SK-N-SH (cell line): ENCODE measurements around the gene PRKCD. TPM values are rescaled to one million over a fixed set of nuclear protein-coding genes. Genes with fewer than 3 reads are reported as not detected.

Experiments
- CTCF ChIA-PET: fragments of 300-600, 350-600 bp; formaldehyde crosslinking; extraction: SDS; loops from one replicate; lab custom pipeline; 2021; lab: Yijun Ruan, JAX
- POLR2A ChIA-PET: fragments of 350-600 bp; sonication (Branson Sonifier 250); formaldehyde crosslinking; extraction: SDS; loops from one replicate; lab custom pipeline; 2020; ENCODE audit warnings: antibody characterized with exemption, inconsistent platforms; lab: Yijun Ruan, JAX
- DNase-seq: peaks from one replicate; pipeline ENCODE4 v3.0.0; 2012
- H2AFZ ChIP-seq: fragments of 200-600 bp; sonication (generic); 2 replicates; pipeline ENCODE4 v1.8.1; 2016; ENCODE audit warnings: antibody characterized with exemption, mild to moderate bottlenecking, low read depth
- H3F3A ChIP-seq: fragments of 200-600 bp; sonication (generic); replicated peaks from 2 replicates; pipeline ENCODE3; 2016; ENCODE audit warnings: antibody characterized with exemption, mild to moderate bottlenecking; ENCODE audit not compliant: insufficient read depth
- H3K27ac ChIP-seq, 2 experiments: fragments of 200-500 bp in 1 of 2; fragments of 200-600 bp in 1 of 2; sonication (Bioruptor generic) in 1 of 2; sonication (generic), shearing (Covaris generic) in 1 of 2; 2 replicates each; pipeline versions ENCODE4 v1.5.1 to v1.6.1; 2014 to 2016; ENCODE audit warnings: low read depth in 2 of 2, inconsistent platforms in 1 of 2, low read length in 1 of 2, mild to moderate bottlenecking in 1 of 2, mixed read lengths in 1 of 2
- H3K27me3 ChIP-seq: fragments of 200-600 bp; sonication (generic), shearing (Covaris generic); 2 replicates; pipeline ENCODE4 v1.6.1; 2016; ENCODE audit warnings: mixed run types; ENCODE audit not compliant: insufficient read depth
- H3K36me3 ChIP-seq, 2 experiments: fragments of 200-500 bp in 1 of 2; fragments of 200-600 bp in 1 of 2; sonication (Bioruptor generic) in 1 of 2; sonication (generic) in 1 of 2; replicated peaks in 1 of 2; 2 replicates each; pipeline versions ENCODE3 to v1.5.1; 2014 to 2016; ENCODE audit warnings: low read length in 1 of 2, mild to moderate bottlenecking in 1 of 2; ENCODE audit not compliant: insufficient read depth in 2 of 2, control insufficient read depth in 1 of 2
- H3K4me1 ChIP-seq, 2 experiments: fragments of 200-500 bp in 1 of 2; fragments of 200-600 bp in 1 of 2; sonication (Bioruptor generic) in 1 of 2; sonication (generic), shearing (Covaris generic) in 1 of 2; 2 replicates each; pipeline versions ENCODE4 v1.5.1 to v1.6.1; 2014 to 2016; ENCODE audit warnings: low read depth in 1 of 2, low read length in 1 of 2, mixed run types in 1 of 2; ENCODE audit not compliant: insufficient read depth in 2 of 2, control insufficient read depth in 1 of 2
- H3K4me2 ChIP-seq: fragments of 200-600 bp; sonication (generic), shearing (Covaris generic); 2 replicates; pipeline ENCODE4 v1.6.1; 2017; ENCODE audit warnings: mixed run types
- H3K4me3 ChIP-seq, 2 experiments: fragments of 200-500 bp in 1 of 2; fragments of 200-600 bp in 1 of 2; sonication (Bioruptor generic) in 1 of 2; sonication (generic), shearing (Covaris generic) in 1 of 2; 2 replicates each; pipeline versions ENCODE4 v1.5.1 to v1.8.1; 2014 to 2016; ENCODE audit warnings: low read depth in 2 of 2, inconsistent platforms in 1 of 2, low read length in 1 of 2, mild to moderate bottlenecking in 1 of 2, mixed read lengths in 1 of 2, moderate library complexity in 1 of 2
- H3K79me2 ChIP-seq: fragments of 200-600 bp; sonication (generic); 2 replicates; pipeline ENCODE4 v1.8.1; 2017; ENCODE audit warnings: mild to moderate bottlenecking; ENCODE audit not compliant: insufficient read depth
- H3K9ac ChIP-seq: fragments of 200-600 bp; sonication (generic); 2 replicates; pipeline ENCODE4 v1.6.1; 2017; ENCODE audit warnings: mixed run types
- H3K9me2 ChIP-seq: fragments of 200-600 bp; sonication (generic); 2 replicates; pipeline ENCODE4 v1.6.1; 2017; ENCODE audit warnings: mixed run types
- H3K9me3 ChIP-seq: fragments of 200-600 bp; sonication (generic); 2 replicates; pipeline ENCODE4 v1.6.1; 2017; ENCODE audit warnings: mixed run types, mild to moderate bottlenecking, moderate library complexity
- H4K20me1 ChIP-seq: fragments of 200-600 bp; sonication (generic); 2 replicates; pipeline ENCODE4 v1.6.1; 2017; ENCODE audit warnings: mild to moderate bottlenecking, mixed run types; ENCODE audit not compliant: insufficient read depth
- CTCF ChIP-seq: fragments of 200-600 bp; sonication (generic); IDR thresholded peaks from 2 replicates; pipeline ENCODE4 v1.6.1; 2017; ENCODE audit warnings: antibody characterized with exemption, mild to moderate bottlenecking, moderate library complexity
- FOXJ3 ChIP-seq: sonication (generic); formaldehyde crosslinking; IDR thresholded peaks from 2 replicates; pipeline ENCODE4 v1.5.1; 2020; ENCODE audit warnings: mild to moderate bottlenecking, missing genetic modification reagents
- FOXM1 ChIP-seq: IDR thresholded peaks from 2 replicates; pipeline ENCODE4 v1.4.0; 2012; ENCODE audit warnings: low read depth, mild to moderate bottlenecking
- PBX3 ChIP-seq: IDR thresholded peaks from 2 replicates; pipeline ENCODE4; 2012
- POLR2AphosphoS5 ChIP-seq: IDR thresholded peaks from 2 replicates; pipeline ENCODE4 v1.6.1; 2012; ENCODE audit warnings: low read depth, low read length
- RAD21 ChIP-seq: IDR thresholded peaks from 2 replicates; pipeline ENCODE4 v1.6.1; 2012; ENCODE audit warnings: mild to moderate bottlenecking, low read length
- REST ChIP-seq: IDR thresholded peaks from 2 replicates; pipeline ENCODE4 v1.6.1; 2012; ENCODE audit warnings: mild to moderate bottlenecking, low read depth, low read length, moderate library complexity
- RFX5 ChIP-seq: IDR thresholded peaks from 2 replicates; pipeline ENCODE4 v1.6.1; 2012; ENCODE audit warnings: mild to moderate bottlenecking, improper control_type of control experiment, low read length
- RXRA ChIP-seq: IDR thresholded peaks from 2 replicates; pipeline ENCODE4 v1.4.0; 2012; ENCODE audit warnings: low read depth, mild to moderate bottlenecking, borderline replicate concordance
- TEAD4 ChIP-seq: IDR thresholded peaks from 2 replicates; pipeline ENCODE4 v1.4.0; 2012; ENCODE audit warnings: mild to moderate bottlenecking, borderline replicate concordance; ENCODE audit not compliant: insufficient read depth
- USF1 ChIP-seq: IDR thresholded peaks from 2 replicates; pipeline ENCODE4 v1.4.0; 2012; ENCODE audit warnings: low read depth, borderline replicate concordance
- ZBTB33 ChIP-seq: IDR thresholded peaks from 2 replicates; pipeline ENCODE4 v1.4.0; 2012; ENCODE audit warnings: low read depth, borderline replicate concordance
- WGBS: methylation state at CpG from one replicate; pipeline ENCODE4 v1.1.6; 2017; ENCODE audit warnings: low lambda C conversion rate; 5-methylcytosine and 5-hydroxymethylcytosine counted together
- polyA plus RNA-seq, 3 experiments: library from polyadenylated mRNA; depleted of rRNA; stranded (reverse); fragments of >200 nt; gene quantifications; 2 replicates each; pipeline ENCODE4 v1.2.3, GENCODE V29; 2012

The PRKCD gene
- polyA plus RNA-seq, 1 of the 3 experiments (the other 2 are of a cell fraction), result 29.0 TPM

- TF ChIP-seq CTCF (no peak), USF1 (no peak), RXRA (no peak), ZBTB33 (no peak), FOXM1 (no peak), POLR2AphosphoS5 (no peak)
Measured at GRCh38 chr3:53184701-53185100, 23.7 kb downstream of the PRKCD start (continued).

GRCh38 chr3:53185761-53186465 lies 24.9 kb downstream of the PRKCD start:
- Histone ChIP-seq H3K27me3 (no peaks in the 10 kb centered on the region), H3K36me3 (no peaks in the 10 kb centered on the region), H3K4me2 (no peak overlapping the region), H4K20me1 (no peaks in the 10 kb centered on the region), H3K79me2 (no peaks in the 10 kb centered on the region), H3F3A (no peaks in the 10 kb centered on the region), H3K9ac (no peak overlapping the region), H3K9me2 (no peaks in the 10 kb centered on the region), H2AFZ (no peak overlapping the region), H3K9me3 (no peaks in the 10 kb centered on the region), H3K27ac (no peak overlapping the region), H3K4me3 (no peak overlapping the region), H3K4me1 (no peaks in the 10 kb centered on the region)
- WGBS, result 95% methylated on average over 12 of the region's 20 CpGs
- no peak for TF ChIP-seq FOXJ3 (CRISPR knock-in tag)
- TF ChIP-seq PBX3, result no peak
- no peak for TF ChIP-seq RAD21
- no peak for TF ChIP-seq RFX5
- TF ChIP-seq REST, result no peak
- no peak for TF ChIP-seq TEAD4
- DNase-seq, result no peak
- POLR2A ChIA-PET, result no interaction called here
- CTCF ChIA-PET, result interaction anchor here (0.7 to 2.6 kb wide), 4 partner anchors 10 to 72 kb away, joined by 3 to 11 read pairs (median 3); no protein-coding TSS in a partner anchor
